HG03520 (cell line): ENCODE data around the gene CEP85L.
"Not testable (repeated sequence)": the region's sequence is repeated elsewhere in the genome, so short reads cannot be mapped to it uniquely, and the experiment has no call there.

Source experiments
- ATAC-seq: cut with Tn5 transposase; IDR thresholded peaks from one replicate; pipeline ENCODE4 v1.9.1; 2021; ENCODE audit warnings: mild to moderate bottlenecking, moderate library complexity; ENCODE audit not compliant: unreplicated experiment

CEP85L gene

GRCh38 chr6:118436482-118436881, 214.9 kb downstream of the CEP85L start:
- no peak for ATAC-seq

- not testable (repeated sequence) for ATAC-seq
Observed at GRCh38 chr6:118434147-118434546, 217.2 kb downstream of the CEP85L start.

DNA sequence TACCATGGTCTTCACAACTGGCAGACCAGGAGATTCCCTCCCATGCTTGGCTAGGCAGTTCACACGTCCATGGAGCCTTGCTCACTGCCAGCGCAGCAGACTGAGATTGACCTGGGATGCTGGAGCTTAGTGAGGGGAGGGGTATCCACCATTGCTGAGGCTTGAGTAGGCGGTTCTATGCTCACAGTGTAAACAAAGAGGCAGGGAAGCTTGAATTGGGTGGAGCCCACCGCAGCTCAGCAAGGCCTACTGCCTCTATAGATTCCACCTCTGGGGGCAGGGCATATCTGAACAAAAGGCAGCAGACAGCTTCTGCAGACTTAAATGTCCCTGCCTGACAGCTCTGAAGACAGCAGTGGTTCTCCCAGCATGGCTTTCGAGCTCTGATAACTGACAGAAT, 230.1 kb downstream of the CEP85L start:
- not testable (repeated sequence) for ATAC-seq

DNA sequence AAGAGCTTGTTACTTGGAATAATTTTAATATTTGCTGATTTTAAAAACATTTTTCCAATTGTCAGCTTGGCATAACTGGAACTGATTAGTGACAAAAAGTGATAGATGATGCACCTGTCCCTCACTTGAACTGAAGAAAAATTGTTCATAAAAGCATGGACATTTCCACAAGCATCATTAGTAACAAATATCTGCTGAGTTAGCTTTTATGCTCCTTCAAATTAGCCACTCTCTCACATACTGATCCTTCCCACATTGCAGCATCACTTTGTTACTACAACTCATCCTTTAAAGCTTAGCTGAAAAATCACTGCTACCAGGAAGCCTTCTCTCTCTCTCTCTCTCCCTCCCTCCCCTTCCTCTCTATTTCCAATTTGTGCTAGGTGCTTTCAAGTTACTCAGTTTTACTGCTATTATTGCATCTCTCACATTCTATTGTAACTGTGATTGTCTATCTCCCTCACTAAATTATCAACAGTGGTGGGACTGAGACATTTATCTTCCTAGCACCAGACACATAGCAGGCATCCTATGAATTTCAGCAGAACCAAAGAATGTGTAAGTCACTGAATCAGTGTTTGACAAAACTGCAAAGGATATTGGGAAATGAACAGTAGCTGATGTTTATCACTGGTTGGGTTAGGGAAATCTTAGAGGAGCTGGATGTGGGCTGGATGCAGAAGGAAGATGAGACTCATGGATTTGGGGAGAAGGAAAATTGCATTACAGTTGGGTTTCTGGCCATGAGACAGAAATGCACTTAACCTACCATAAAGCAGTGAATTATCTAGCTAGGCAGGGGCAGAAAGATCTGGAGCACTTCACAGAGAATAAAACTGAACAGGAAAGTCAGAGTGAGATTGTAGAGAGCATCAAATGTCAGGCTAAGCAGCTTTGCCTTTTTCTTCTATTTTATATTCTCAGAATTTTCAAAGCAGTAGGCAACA, 231.7 kb downstream of the CEP85L start:
- no peak for ATAC-seq
